Hepatocyte (in vitro differentiated cells): ENCODE results near the gene HSPA13.

ENCODE experiments used
- EZH2 ChIP-seq: fragments of 200-600 bp; sonication (generic); IDR thresholded peaks from 2 replicates; pipeline ENCODE4 v1.6.1; 2016; ENCODE audit warnings: antibody characterized with exemption, mild to moderate bottlenecking, borderline replicate concordance
- TF ChIP-seq, protein P1 (sequence below): fragments of 200-600 bp; sonication (generic); IDR thresholded peaks from 2 replicates; pipeline ENCODE4 v1.5.1; 2016; ENCODE audit warnings: antibody characterized with exemption, mild to moderate bottlenecking; ENCODE audit not compliant: poor library complexity

DNA sequence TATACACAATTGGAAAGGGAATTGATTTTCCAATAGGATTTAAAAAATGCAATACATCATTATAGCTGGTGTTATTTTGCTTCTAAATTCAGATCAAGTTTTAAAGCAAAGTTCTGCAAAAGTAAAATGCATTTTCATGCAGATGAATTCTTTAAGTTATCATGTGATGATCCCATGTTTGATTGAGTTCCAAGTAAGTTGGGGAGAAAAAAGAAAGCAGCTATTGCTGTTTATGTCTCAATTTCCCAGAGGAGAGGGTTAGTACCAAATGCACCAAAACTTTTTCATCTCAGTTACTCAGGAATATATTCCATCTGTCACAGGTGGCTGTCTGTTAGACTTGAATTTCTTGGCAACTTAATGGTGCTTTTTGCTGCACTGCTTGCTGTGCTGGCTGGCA, 29.7 kb downstream of the HSPA13 start:
- TF ChIP-seq, protein P1, sequence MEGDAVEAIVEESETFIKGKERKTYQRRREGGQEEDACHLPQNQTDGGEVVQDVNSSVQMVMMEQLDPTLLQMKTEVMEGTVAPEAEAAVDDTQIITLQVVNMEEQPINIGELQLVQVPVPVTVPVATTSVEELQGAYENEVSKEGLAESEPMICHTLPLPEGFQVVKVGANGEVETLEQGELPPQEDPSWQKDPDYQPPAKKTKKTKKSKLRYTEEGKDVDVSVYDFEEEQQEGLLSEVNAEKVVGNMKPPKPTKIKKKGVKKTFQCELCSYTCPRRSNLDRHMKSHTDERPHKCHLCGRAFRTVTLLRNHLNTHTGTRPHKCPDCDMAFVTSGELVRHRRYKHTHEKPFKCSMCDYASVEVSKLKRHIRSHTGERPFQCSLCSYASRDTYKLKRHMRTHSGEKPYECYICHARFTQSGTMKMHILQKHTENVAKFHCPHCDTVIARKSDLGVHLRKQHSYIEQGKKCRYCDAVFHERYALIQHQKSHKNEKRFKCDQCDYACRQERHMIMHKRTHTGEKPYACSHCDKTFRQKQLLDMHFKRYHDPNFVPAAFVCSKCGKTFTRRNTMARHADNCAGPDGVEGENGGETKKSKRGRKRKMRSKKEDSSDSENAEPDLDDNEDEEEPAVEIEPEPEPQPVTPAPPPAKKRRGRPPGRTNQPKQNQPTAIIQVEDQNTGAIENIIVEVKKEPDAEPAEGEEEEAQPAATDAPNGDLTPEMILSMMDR: no peak
- no peak for TF ChIP-seq EZH2
